ENCODE data around the gene EOGT.

DNA sequence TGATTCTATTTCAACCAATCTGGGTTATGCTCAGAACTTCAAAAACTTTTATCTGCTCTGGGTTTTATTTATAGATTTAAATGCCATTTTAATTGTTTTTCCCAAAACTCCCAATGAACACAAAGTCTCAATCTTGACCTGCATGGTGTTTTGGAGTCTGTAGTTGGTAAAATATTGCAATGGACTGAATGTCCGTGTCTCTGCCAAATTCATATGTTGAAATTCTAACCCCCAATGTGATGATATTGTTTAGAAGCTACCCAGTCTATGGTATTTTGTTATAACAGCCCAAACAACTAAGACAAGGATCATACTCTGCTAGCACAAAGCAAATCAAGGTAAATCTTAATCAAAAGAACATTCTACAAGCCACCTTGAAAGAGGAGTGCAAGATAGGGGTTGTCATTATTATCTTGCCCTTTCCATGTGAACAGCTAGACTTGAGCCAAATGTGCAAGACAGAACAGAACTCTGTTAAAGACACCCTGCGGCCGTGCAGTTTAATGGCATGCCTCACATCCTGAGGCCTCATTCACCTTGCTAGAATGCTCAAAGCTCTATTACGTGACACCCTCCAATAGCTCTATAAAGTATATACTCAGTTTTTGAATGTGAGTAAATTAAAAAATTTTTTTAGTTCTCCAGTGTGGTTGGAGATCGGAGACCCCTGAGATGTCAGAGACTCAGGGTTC lies 7.5 kb downstream of the EOGT start:
- TF ChIP-seq ZNF274 (IDR thresholded peaks at IDR 0.05; ENCODE audit: low read depth, low read length) (no peak), YY1 (IDR thresholded peaks at IDR 0.05; ENCODE audit: insufficient read depth, insufficient read length) (no peak), SUZ12 (IDR thresholded peaks at IDR 0.05; ENCODE audit: extremely low read depth, insufficient read depth, insufficient read length) (no peak)

All from NT2/D1 (cell line).